Upper lobe of left lung (tissue), 6 donors: ENCODE results near the gene GABRR3. TPM values are rescaled to one million over a fixed set of nuclear protein-coding genes. Genes with fewer than 3 reads are reported as not detected.

Experiments used
- ATAC-seq, 2 donors: fragments of 200-7000 bp; cut with Tn5 transposase; one replicate each; pipeline ENCODE4 v1.9.1; 2022; ENCODE audit warnings: mild to moderate bottlenecking in 2 of 2, moderate library complexity in 2 of 2; ENCODE audit not compliant: low FRiP score in 2 of 2
- DNase-seq, 2 donors: peaks; one replicate each; pipeline ENCODE4 v3.0.0-alpha.2; 2019 to 2020
- H3K27ac ChIP-seq, 4 donors: fragments of 200-600 bp; sonication (generic); one replicate each; pipeline ENCODE4 v1.5.1; 2016 to 2019
- H3K27me3 ChIP-seq, 4 donors: fragments of 200-600 bp; sonication (generic); one replicate each; pipeline ENCODE4 v1.5.1; 2017 to 2019
- H3K36me3 ChIP-seq, 4 donors: fragments of 200-600 bp; sonication (generic); one replicate each; pipeline ENCODE4 v1.5.1; 2016 to 2019
- H3K4me1 ChIP-seq, 4 donors: fragments of 200-600 bp; sonication (generic); one replicate each; pipeline ENCODE4 v1.5.1; 2018 to 2019
- H3K4me3 ChIP-seq, 4 donors: fragments of 200-600 bp; sonication (generic); one replicate each; pipeline ENCODE4 v1.5.1; 2017 to 2019; ENCODE audit warnings: mild to moderate bottlenecking in 2 of 4, moderate library complexity in 1 of 4
- H3K9me3 ChIP-seq, 4 donors: fragments of 200-600 bp; sonication (generic); one replicate each; pipeline ENCODE4 v1.5.1; 2018 to 2019
- CTCF ChIP-seq, 6 experiments: fragments of 450-650 bp in 4 of 6; fragments of 200-600 bp in 2 of 6; sonication (generic) in 2 of 6; IDR thresholded peaks; one replicate each; pipeline ENCODE4 v1.5.1; 2016 to 2019; ENCODE audit warnings: antibody characterized with exemption in 6 of 6
- EP300 ChIP-seq, 4 donors: sonication (generic); formaldehyde crosslinking; IDR thresholded peaks; one replicate each; pipeline ENCODE4 v1.5.1; 2017; ENCODE audit warnings: antibody characterized with exemption in 4 of 4, control low read depth in 2 of 4
- POLR2A ChIP-seq, 4 donors: fragments of 450-650 bp; IDR thresholded peaks; one replicate each; pipeline ENCODE4 v1.5.1; 2016 to 2017; ENCODE audit warnings: antibody characterized with exemption in 4 of 4, mild to moderate bottlenecking in 2 of 4
- POLR2AphosphoS5 ChIP-seq, 2 donors: sonication (generic); formaldehyde crosslinking; IDR thresholded peaks; one replicate each; pipeline ENCODE4 v1.5.1; 2017; ENCODE audit warnings: antibody characterized with exemption in 2 of 2
- WGBS, 2 donors: methylation state at CpG; one replicate each; pipeline ENCODE4 v1.1.5; 2017 to 2018; 5-methylcytosine and 5-hydroxymethylcytosine counted together
- total RNA-seq, 6 donors: library from RNA; depleted of rRNA in 4 of 6; stranded (reverse); fragments of >200 nt in 4 of 6; gene quantifications; one replicate each; pipeline versions ENCODE4 v1.1.0 to v1.2.1, GENCODE V29; 2016 to 2021
- donor health status: DM: no; HTN: no; CAD: no; lungs with moderate emphysema.
- donor health status: DM: no; HTN: yes; CAD: no; lungs with severe emphysema.

The GABRR3 gene
- total RNA-seq, 6 donors from 2014 or later: not detected

DNA sequence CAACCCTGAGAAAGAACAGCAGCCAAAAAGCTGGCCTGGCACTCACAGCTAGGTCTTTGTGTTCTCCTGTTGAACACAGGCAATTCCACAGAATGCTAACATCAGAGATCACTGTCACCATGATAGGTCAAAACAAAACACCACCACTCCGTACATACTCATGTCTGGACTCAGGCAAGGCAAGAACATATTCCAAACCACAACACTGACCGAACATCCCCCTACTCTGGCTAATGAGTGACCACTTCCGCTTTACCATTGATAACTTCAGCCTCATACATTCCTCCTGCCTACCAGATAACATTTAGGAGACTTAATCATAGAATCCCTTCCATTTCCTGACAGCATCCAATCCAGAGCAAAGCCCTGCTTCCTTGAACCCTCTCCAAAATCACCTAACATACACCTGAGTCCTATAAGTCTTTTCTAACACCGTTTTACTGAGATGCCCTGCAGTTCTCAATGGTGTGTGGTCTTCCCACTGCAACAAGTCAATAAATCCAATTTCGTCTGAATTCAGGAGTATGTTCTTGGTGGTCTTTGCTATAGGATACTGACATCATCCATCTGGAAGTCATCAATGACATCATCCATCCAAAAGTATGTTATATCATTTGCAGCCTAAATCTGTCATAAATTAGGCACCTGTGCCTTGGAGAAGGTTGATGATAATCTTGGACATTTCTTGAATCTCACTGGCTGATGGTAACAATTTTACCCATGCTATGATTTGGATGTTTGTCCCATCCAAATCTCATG, 86.6 kb downstream of the GABRR3 start:
- Histone ChIP-seq H3K27me3 (no peaks in the 10 kb centered on the region), H3K4me1 (peaks cover 0 to 11% (median 0%) of the 10 kb centered on the region in 4 donors), H3K27ac (no peak overlapping the region), H3K36me3 (peaks cover 6 to 80% (median 32%) of the 10 kb centered on the region in 4 donors), H3K4me3 (no peak overlapping the region), H3K9me3 (no peaks in the 10 kb centered on the region)
- 90 to 95% methylated on average over 5 of the region's 5 CpGs for WGBS, 2 donors
- ATAC-seq: no peak
- DNase-seq: no peak
- TF ChIP-seq POLR2A (IDR thresholded peaks at IDR 0.05) (no peak), CTCF (IDR thresholded peaks at IDR 0.05) (no peak), EP300 (IDR thresholded peaks at IDR 0.05) (no peak), POLR2AphosphoS5 (IDR thresholded peaks at IDR 0.05) (no peak)

GRCh38 chr3:97942801-97943546, 92.1 kb downstream of the GABRR3 start:
- Histone ChIP-seq H3K27ac (no peak overlapping the region), H3K27me3 (no peaks in the 10 kb centered on the region), H3K36me3 (peaks cover 6 to 78% (median 20%) of the 10 kb centered on the region in 4 donors), H3K4me3 (no peak overlapping the region), H3K4me1 (no peaks in the 10 kb centered on the region), H3K9me3 (no peaks in the 10 kb centered on the region)
- TF ChIP-seq CTCF (IDR thresholded peaks at IDR 0.05) (no peak), EP300 (IDR thresholded peaks at IDR 0.05) (no peak)
- WGBS, 2 donors: 73 to 74% methylated on average over 4 of the region's 4 CpGs
- DNase-seq: no peak
- ATAC-seq: no peak

DNA sequence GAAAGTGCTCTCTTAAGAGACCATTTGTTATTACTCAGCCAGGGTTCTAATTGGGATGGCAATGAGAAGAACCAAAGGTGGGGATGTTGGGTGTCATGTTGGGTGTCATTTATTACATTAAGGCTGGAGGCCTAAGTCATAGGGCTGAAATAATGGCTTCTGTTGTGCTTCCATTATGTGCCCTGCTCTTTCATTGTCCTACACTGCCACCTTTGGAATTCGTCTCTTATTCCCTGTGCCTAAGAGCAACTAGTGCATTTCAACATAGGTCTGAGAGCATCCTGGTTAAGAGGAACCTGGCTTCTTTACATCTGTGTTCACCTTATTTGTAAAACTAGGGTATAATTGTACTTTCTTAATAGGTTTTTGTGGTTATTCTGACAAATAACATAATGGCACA, 95.1 kb downstream of the GABRR3 start:
- ATAC-seq (no peak), DNase-seq (no peak)
- WGBS, 2 donors: 54 to 64% methylated on average over 1 of the region's 1 CpG
- Histone ChIP-seq H3K27ac (no peak overlapping the region), H3K4me1 (no peaks in the 10 kb centered on the region), H3K4me3 (no peak overlapping the region), H3K27me3 (no peaks in the 10 kb centered on the region), H3K36me3 (peaks cover 3 to 77% (median 15%) of the 10 kb centered on the region in 4 donors), H3K9me3 (no peaks in the 10 kb centered on the region)
- no peak for TF ChIP-seq POLR2A (IDR thresholded peaks at IDR 0.05)
- TF ChIP-seq POLR2AphosphoS5 (IDR thresholded peaks at IDR 0.05): no peak
- TF ChIP-seq CTCF (IDR thresholded peaks at IDR 0.05): peak in 2 of 6 experiments; percentile 17 to 24
- no peak for TF ChIP-seq EP300 (IDR thresholded peaks at IDR 0.05)

DNA sequence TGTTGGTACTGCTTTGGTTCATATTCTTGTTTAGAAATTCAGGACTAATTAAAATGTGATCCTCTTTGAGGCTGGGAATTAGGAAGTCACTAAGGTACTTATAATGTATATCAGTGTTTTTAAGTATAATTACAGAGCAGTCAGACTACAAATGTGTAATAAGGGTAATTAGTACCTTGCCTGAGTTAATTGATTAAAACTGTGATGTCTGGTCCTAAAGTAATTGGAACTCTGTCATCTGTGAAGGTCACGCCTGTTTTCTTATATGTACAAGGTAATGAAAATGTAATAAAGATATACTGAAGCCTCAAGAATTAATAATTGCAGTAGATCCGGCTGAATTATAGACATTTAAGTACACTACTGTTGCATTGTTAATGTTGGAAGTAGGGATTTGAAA, 95.7 kb downstream of the GABRR3 start:
- H3K36me3 ChIP-seq: peaks cover 0 to 78% (median 10%) of the 10 kb centered on the region in 4 donors
- no peak overlapping the region for H3K4me3 ChIP-seq
- TF ChIP-seq POLR2A (IDR thresholded peaks at IDR 0.05): no peak
- no peak for TF ChIP-seq EP300 (IDR thresholded peaks at IDR 0.05)
- no peak for TF ChIP-seq POLR2AphosphoS5 (IDR thresholded peaks at IDR 0.05)
- TF ChIP-seq CTCF (IDR thresholded peaks at IDR 0.05): no peak
- WGBS, 2 donors: 92% methylated on average over 2 of the region's 2 CpGs
- H3K27ac ChIP-seq: no peak overlapping the region
- no peaks in the 10 kb centered on the region for H3K27me3 ChIP-seq
- no peaks in the 10 kb centered on the region for H3K4me1 ChIP-seq
- DNase-seq (no peak), ATAC-seq (no peak)
- no peaks in the 10 kb centered on the region for H3K9me3 ChIP-seq
